ENCODE results near the gene TANGO6.
"Not testable (repeated sequence)": the region's sequence is repeated elsewhere in the genome, so short reads cannot be mapped to it uniquely, and the experiment has no call there.

Gene TANGO6

DNA sequence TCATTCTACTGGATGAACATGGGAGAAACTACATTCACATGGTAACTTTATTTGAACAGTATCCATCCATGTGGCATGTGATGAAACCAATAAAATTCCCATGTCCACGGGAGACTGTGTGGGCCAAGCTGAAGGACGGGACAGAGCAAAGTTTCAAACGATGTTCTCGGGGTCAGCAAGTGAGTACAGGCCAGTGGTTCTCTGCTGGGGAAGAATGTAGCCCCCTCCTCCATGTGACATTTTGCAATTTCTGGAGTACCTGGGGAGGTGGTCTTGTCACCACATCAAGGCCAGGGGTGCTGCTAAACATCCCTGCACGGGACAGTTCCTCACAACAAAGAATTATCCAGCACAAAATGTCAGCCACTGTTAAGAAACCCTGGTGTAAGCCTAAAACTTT, 7.4 kb upstream of the TANGO6 start:
- TF ChIP-seq, protein P1, sequence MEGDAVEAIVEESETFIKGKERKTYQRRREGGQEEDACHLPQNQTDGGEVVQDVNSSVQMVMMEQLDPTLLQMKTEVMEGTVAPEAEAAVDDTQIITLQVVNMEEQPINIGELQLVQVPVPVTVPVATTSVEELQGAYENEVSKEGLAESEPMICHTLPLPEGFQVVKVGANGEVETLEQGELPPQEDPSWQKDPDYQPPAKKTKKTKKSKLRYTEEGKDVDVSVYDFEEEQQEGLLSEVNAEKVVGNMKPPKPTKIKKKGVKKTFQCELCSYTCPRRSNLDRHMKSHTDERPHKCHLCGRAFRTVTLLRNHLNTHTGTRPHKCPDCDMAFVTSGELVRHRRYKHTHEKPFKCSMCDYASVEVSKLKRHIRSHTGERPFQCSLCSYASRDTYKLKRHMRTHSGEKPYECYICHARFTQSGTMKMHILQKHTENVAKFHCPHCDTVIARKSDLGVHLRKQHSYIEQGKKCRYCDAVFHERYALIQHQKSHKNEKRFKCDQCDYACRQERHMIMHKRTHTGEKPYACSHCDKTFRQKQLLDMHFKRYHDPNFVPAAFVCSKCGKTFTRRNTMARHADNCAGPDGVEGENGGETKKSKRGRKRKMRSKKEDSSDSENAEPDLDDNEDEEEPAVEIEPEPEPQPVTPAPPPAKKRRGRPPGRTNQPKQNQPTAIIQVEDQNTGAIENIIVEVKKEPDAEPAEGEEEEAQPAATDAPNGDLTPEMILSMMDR (IDR thresholded peaks at IDR 0.05; ENCODE audit: borderline replicate concordance, control extremely low read depth, extremely low read depth, insufficient read depth, missing control alignments), result no peak
- no peak for DNase-seq (ENCODE audit: low spot score)
- in situ Hi-C loops (cut with MboI; ENCODE audit: low sequenced_read_pairs, unreplicated experiment), result no loop called here

DNA sequence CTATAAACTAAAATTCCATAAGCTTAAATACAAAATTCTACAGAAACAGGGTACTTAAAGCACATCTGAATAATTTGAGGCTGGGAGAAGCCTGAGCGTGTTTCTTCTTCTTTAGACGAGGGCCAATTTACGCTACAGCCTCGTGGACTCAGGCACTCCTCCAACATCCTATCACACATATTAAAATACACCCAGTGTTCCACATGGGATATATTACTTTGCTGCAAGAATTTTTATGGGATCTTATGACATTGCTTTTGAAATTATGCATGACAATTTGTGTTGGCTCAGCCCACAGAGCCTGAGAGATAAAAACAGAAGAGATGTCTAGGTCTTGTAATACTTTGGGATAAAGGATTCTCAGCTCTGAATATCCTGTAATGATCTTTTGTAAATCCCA, 3.5 kb upstream of the TANGO6 start:
- in situ Hi-C loops (cut with MboI; ENCODE audit: low sequenced_read_pairs, unreplicated experiment), result no loop called here
- no peak for DNase-seq (ENCODE audit: low spot score)
- TF ChIP-seq, protein P1 (IDR thresholded peaks at IDR 0.05; ENCODE audit: borderline replicate concordance, control extremely low read depth, extremely low read depth, insufficient read depth, missing control alignments), result no peak

DNA sequence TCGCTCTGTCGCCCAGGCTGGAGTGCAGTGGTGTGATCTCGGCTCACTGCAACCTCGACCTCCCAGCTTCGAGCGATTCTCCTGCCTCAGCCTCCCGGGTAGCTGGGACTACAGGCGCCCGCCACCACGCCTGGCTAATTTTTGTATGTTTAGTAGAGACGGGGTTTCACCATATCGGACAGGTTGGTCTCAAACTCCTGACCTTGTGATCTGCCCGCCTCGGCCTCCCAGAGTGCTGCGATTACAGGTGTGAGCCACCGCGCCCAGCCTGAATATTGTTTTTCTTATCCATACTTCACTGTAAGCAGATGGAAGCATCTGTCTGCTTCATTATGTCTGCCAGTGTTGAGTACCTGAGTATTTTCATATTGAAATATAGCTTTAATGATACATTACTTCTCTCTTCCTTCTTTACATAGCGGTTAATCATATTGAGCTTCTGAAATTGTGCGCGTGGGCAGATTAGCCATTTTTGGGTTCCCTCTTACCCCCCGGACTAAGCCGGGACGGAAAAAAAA, 308 bp upstream of the TANGO6 start:
- in situ Hi-C loops (cut with MboI; ENCODE audit: low sequenced_read_pairs, unreplicated experiment); DNase-seq (ENCODE audit: low spot score): not testable (repeated sequence)

DNA sequence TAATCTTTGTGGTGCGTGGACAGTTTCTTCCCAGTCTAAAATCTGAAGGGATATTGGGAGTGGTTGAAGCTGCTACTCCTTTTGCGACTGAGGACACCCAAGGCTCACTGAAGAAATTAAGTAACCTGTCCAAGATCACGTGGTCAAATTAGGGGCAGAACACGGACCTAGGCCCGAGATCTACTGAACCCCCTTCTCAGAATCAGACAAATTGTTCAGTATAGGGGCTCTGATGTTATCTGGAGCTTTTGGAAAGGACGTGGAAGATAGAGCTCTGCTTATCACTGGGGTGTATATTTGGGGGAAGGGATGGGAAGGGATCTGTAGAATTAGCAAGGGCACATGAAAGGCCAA, 857 bp downstream of the TANGO6 start:
- in situ Hi-C loops (cut with MboI; ENCODE audit: low sequenced_read_pairs, unreplicated experiment), result no loop called here
- TF ChIP-seq, protein P1 (IDR thresholded peaks at IDR 0.05; ENCODE audit: borderline replicate concordance, control extremely low read depth, extremely low read depth, insufficient read depth, missing control alignments), result no peak
- peak; percentile 42 for DNase-seq (ENCODE audit: low spot score)

DNA sequence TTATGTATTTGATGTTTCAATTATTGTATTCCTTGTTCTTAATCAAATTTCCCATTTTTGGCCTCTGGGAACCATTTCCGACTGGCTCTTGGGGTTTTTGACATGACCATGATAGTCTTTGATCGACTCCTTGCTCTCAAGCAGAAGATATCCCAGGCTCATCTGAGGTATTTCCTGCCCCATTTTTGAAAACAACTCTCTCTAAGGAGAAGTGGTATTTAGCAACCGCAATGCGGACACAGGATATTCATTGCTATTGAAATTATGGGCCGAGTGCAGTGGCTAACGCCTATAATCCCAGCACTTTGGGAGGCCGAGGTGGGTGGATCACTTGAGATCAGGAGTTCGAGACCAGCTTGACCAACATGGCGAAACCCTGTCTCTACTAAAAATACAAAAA, 5.5 kb downstream of the TANGO6 start:
- in situ Hi-C loops (cut with MboI; ENCODE audit: low sequenced_read_pairs, unreplicated experiment), result no loop called here
- no peak for DNase-seq (ENCODE audit: low spot score)
- TF ChIP-seq, protein P1 (IDR thresholded peaks at IDR 0.05; ENCODE audit: borderline replicate concordance, control extremely low read depth, extremely low read depth, insufficient read depth, missing control alignments), result no peak

DNA sequence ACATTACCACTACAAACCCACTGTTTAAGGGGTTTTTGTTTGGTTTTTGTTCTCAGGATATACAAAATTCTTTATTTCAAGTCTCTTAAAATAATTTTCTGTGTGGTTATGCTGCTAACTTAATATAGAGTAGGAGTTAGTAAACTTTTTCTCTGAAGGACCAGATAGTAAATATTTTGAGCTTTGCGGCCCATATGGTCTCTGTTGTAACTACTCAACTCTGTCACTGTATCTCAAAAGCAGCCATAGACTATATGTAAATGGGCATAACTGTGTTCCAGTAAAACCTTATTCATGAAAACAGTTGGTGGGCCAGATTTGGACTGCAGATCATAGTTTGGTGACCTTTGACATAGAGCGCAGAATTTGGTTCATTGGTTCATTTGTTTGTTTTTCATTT, 7.2 kb downstream of the TANGO6 start:
- TF ChIP-seq, protein P1 (IDR thresholded peaks at IDR 0.05; ENCODE audit: borderline replicate concordance, control extremely low read depth, extremely low read depth, insufficient read depth, missing control alignments), result no peak
- no peak for DNase-seq (ENCODE audit: low spot score)
- in situ Hi-C loops (cut with MboI; ENCODE audit: low sequenced_read_pairs, unreplicated experiment), result loop anchor here (25.0 kb wide), 1 partner anchor 262 kb away; the partner anchor contains the start of gene HAS3

DNA sequence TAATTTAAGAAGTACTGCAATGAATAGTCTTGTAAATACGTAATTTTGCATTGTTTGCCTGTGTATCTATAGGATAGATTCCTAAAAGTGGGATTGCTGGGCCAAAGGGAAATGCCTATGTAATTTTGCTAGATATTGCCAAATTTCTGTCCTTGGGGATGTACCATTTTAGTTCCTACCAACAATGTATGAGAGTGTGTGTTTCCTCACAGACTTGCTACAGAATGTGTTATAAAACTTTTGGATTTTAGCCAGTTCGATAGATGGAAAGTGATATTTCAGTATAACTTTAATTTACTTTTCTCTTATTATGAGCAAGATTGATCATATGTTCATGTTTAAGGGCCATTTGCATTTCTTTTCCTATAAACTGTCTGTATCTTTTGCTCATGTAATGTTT, 8.3 kb downstream of the TANGO6 start:
- TF ChIP-seq, protein P1 (IDR thresholded peaks at IDR 0.05; ENCODE audit: borderline replicate concordance, control extremely low read depth, extremely low read depth, insufficient read depth, missing control alignments), result no peak
- no peak for DNase-seq (ENCODE audit: low spot score)
- in situ Hi-C loops (cut with MboI; ENCODE audit: low sequenced_read_pairs, unreplicated experiment), result loop anchor here (25.0 kb wide), 1 partner anchor 261 kb away; the partner anchor contains the start of gene HAS3

Data from GM13976 (cell line).